Heart left ventricle (tissue), 16 donors: ENCODE data around the gene ATRAID. TPM values are rescaled to one million over a fixed set of nuclear protein-coding genes. Genes with fewer than 3 reads are reported as not detected.

ENCODE experiments used
- ATAC-seq, 4 donors: fragments of 200-7000 bp; cut with Tn5 transposase; one replicate each; pipeline ENCODE4 v1.9.1; 2020 to 2022; ENCODE audit warnings: moderate library complexity in 4 of 4, mild to moderate bottlenecking in 3 of 4, moderate number of reproducible peaks in 1 of 4
- DNase-seq, 5 donors: peaks; one replicate each; pipeline ENCODE4 v3.0.0-alpha.2; 2020
- H3K27ac ChIP-seq, 12 donors: fragments of 200-600 bp; sonication (generic) in 4 of 12; one replicate each; pipeline versions ENCODE4 v1.5.0 to v1.8.0; 2016 to 2022; ENCODE audit warnings: mild to moderate bottlenecking in 2 of 12
- H3K27me3 ChIP-seq, 9 donors: fragments of 200-600 bp; sonication (generic) in 2 of 9; one replicate each; pipeline versions ENCODE4 v1.5.1 to v1.8.0; 2016 to 2022; ENCODE audit warnings: mild to moderate bottlenecking in 3 of 9
- H3K36me3 ChIP-seq, 9 donors: fragments of 200-600 bp; sonication (generic) in 2 of 9; one replicate each; pipeline versions ENCODE4 v1.5.0 to v1.8.0; 2018 to 2022; ENCODE audit warnings: mild to moderate bottlenecking in 2 of 9
- H3K4me1 ChIP-seq, 12 donors: fragments of 200-600 bp; sonication (generic) in 4 of 12; one replicate each; pipeline versions ENCODE4 v1.5.0 to v1.8.0; 2016 to 2022; ENCODE audit warnings: mild to moderate bottlenecking in 3 of 12
- H3K4me3 ChIP-seq, 12 donors: fragments of 200-600 bp; sonication (generic) in 4 of 12; one replicate each; pipeline versions ENCODE4 v1.5.0 to v1.8.0; 2017 to 2022; ENCODE audit warnings: mild to moderate bottlenecking in 9 of 12, moderate library complexity in 4 of 12
- H3K9me3 ChIP-seq, 12 donors: fragments of 200-600 bp; sonication (generic) in 4 of 12; one replicate each; pipeline versions ENCODE4 v1.5.0 to v1.8.0; 2016 to 2022; ENCODE audit warnings: mild to moderate bottlenecking in 1 of 12
- POLR2A ChIP-seq, 2 donors: fragments of 450-650 bp; IDR thresholded peaks; one replicate each; pipeline ENCODE4 v1.6.1; 2017; ENCODE audit warnings: antibody characterized with exemption in 2 of 2, mild to moderate bottlenecking in 2 of 2, moderate library complexity in 2 of 2
- WGBS, 4 donors: extraction: QIAGEN DNeasy Blood & Tissue Kit in 2 of 4; methylation state at CpG; one replicate each; pipeline versions ENCODE4 v1.1.5 to v1.1.7; 2013 to 2018; 5-methylcytosine and 5-hydroxymethylcytosine counted together
- intact Hi-C, 10 donors: fragments of 100-400 bp; cut with DNase I; formaldehyde crosslinking; loops; one replicate each; pipeline versions ENCODE4 v1.11.1 to v1.14.2; 2022
- polyA plus RNA-seq, 2 donors: library from polyadenylated mRNA; stranded (reverse); fragments of 200-250 nt; gene quantifications; one replicate each; pipeline ENCODE4 v1.2.3, GENCODE V29; 2013
- total RNA-seq, 9 donors: library from RNA; depleted of rRNA in 2 of 9; stranded (reverse); fragments of >200 nt in 2 of 9; fragmentation: NEBNext Ultra II Directional in 3 of 9; extraction: Animal tissue kit (Norgen Biotek cat#: 25700) in 3 of 9; gene quantifications; one replicate each; pipeline versions ENCODE4 v1.1.0 to v1.2.4, GENCODE V29; 2016 to 2023
- TF ChIP-seq, protein P1 (sequence below), 12 donors: fragments of 200-600 bp; sonication (generic) in 4 of 12; IDR thresholded peaks; one replicate each; pipeline versions ENCODE4 v1.5.0 to v1.8.0; 2018 to 2022; ENCODE audit warnings: antibody characterized with exemption in 12 of 12, mild to moderate bottlenecking in 5 of 12
- donor health status: ischemic (EF 13 %, LVEDD 7.1; RV severe dilation, severe dysfunction).
- donor health status: healthy with polysubstance abuse.
- donor health status: DM: no; HTN: yes; CAD: no.
- donor health status: DM: no; HTN: no; CAD: no.
- donor health status: ischemic (EF 25% LVEDD 6.9; RV normal size, moderate dysfunction).
- donor health status: ischemic (EF 25% LVEDD 5.7; RV mildly dilated, moderate dysfunction).
- donor health status: healthy.
- donor health status: DM: yes; HTN: yes; CAD: no.
- donor health status: ischemic (EF 35%, LVEDD 5.7; RV mildly dilated, moderate dysfunction).
- donor health status: nonischemic (EF 11% LVEDD 7.7; RV severe dilation, severe dysfunction).
- donor health status: DM: yes; HTN: yes; CAD: no.
- donor health status: PGD.
- donor health status: ischemic (EF 29% LVEDD 5.4; RV normal size, mild dysfunction).
- donor health status: nonischemic (EF 23%, LVEDD 6.1; RV moderate dilation, normal function).

The ATRAID gene
- total and polyA plus RNA-seq, 11 donors, result 96.9 to 210 (median 144) TPM

DNA sequence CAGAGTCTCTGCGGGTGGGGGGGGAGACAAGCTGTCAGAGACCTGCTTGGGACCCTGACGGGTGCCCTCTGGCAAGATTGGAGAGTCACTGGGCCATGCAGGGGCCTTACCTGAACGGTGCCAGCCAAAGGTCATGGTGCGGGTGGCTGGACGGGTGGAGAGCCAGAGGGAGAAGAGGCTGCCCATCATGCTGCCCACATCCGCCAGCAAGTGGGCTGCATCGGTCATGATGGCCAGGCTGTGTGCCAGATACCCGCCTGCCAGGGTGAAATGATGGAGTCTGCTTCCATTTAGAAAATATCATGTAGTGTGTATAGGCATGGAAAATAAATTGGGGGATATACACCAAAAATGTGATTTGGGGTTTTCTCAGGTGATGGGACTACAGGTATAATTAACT is 46.2 kb downstream of the ATRAID start:
- no peaks in the 10 kb centered on the region for H3K9me3 ChIP-seq
- no peak overlapping the region for H3K4me3 ChIP-seq
- peaks cover 16 to 77% (median 25%) of the 10 kb centered on the region in 9 donors for H3K27me3 ChIP-seq
- H3K4me1 ChIP-seq, result peaks cover 0 to 18% (median 9%) of the 10 kb centered on the region in 12 donors
- TF ChIP-seq, protein P1, sequence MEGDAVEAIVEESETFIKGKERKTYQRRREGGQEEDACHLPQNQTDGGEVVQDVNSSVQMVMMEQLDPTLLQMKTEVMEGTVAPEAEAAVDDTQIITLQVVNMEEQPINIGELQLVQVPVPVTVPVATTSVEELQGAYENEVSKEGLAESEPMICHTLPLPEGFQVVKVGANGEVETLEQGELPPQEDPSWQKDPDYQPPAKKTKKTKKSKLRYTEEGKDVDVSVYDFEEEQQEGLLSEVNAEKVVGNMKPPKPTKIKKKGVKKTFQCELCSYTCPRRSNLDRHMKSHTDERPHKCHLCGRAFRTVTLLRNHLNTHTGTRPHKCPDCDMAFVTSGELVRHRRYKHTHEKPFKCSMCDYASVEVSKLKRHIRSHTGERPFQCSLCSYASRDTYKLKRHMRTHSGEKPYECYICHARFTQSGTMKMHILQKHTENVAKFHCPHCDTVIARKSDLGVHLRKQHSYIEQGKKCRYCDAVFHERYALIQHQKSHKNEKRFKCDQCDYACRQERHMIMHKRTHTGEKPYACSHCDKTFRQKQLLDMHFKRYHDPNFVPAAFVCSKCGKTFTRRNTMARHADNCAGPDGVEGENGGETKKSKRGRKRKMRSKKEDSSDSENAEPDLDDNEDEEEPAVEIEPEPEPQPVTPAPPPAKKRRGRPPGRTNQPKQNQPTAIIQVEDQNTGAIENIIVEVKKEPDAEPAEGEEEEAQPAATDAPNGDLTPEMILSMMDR (IDR thresholded peaks at IDR 0.05), result no peak
- TF ChIP-seq POLR2A (IDR thresholded peaks at IDR 0.05), result no peak
- DNase-seq, result no peak
- 88 to 93% (median 88%) methylated on average over 7 to 8 of the region's 8 CpGs for WGBS, 4 donors
- intact Hi-C loops, result no loop called here
- no peak for ATAC-seq
- H3K36me3 ChIP-seq, result no peaks in the 10 kb centered on the region
- H3K27ac ChIP-seq, result no peak overlapping the region

DNA sequence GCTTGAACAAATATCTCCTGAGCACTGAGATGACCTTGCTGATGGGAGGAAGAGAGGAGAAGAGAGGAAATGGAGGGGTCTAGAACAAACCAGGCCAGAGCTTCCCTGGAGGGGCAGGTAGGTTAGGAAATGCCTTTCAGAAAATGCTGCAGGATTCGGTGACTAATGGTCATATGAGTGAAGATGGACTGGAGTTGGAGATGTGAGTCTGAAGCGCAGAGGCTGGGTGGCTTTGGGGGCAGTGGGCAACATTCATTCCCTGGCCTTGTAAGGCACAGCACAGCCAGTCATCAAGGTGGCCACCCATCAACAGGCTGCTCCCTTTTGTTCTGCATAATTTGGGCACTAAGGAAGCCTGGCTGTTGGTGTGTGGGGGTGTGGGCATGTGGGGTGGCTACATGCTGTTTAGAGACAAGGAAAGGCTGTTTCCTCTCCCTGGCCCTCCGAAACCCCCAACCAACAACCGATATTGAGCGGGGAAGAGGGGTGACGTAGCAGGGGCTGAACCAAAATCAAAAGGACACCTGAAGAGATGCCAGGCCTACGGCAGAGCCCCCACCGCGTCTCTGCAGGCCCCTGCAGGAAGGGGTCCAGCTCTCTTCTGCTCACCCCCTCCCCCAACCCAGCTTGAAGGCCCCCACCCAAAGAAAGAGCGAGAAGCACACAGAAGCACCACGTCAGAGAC is 49.5 kb downstream of the ATRAID start:
- intact Hi-C loops, result loop anchor here in 2 of 10 donors (5.0 kb wide), 1 partner anchor 41 kb away; no protein-coding TSS in a partner anchor
- TF ChIP-seq POLR2A (IDR thresholded peaks at IDR 0.05), result no peak
- TF ChIP-seq, protein P1 (IDR thresholded peaks at IDR 0.05), result no peak
- 45 to 58% (median 50%) methylated on average over 11 of the region's 11 CpGs for WGBS, 4 donors
- H3K36me3 ChIP-seq, result no peaks in the 10 kb centered on the region
- H3K9me3 ChIP-seq, result no peaks in the 10 kb centered on the region
- H3K4me1 ChIP-seq, result peaks cover 0 to 43% (median 26%) of the 10 kb centered on the region in 12 donors
- DNase-seq, result no peak
- H3K4me3 ChIP-seq, result peak overlapping the region in 9 of 12 donors; percentile 33 to 81 (median 62)
- no peak overlapping the region for H3K27ac ChIP-seq
- peaks cover 21 to 92% (median 41%) of the 10 kb centered on the region in 9 donors for H3K27me3 ChIP-seq
- ATAC-seq, result no peak

DNA sequence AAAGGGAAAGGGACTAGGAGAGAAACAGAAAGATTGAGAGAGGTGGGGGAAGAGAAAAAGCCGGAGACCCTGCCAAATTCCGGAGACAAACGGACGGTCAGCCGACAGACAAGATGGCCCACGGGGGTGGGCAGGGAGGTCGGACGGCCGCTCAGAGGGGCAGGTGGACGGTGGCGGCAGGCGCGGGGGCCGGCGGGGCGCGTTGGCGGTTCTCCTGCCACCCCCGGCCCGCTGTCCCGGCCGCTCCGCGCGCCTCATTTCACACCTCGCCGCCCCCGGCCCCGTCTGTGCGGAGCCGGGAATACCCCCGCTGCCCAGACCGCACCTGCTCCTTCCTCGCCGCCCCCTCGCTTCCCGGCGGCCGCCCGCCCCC is 50.1 kb downstream of the ATRAID start:
- no peak for TF ChIP-seq POLR2A (IDR thresholded peaks at IDR 0.05)
- TF ChIP-seq, protein P1 (IDR thresholded peaks at IDR 0.05), result no peak
- H3K9me3 ChIP-seq, result no peaks in the 10 kb centered on the region
- H3K27me3 ChIP-seq, result peaks cover 21 to 90% (median 38%) of the 10 kb centered on the region in 9 donors
- H3K36me3 ChIP-seq, result no peaks in the 10 kb centered on the region
- no peak for ATAC-seq
- 1 to 10% (median 4%) methylated on average over 15 to 40 of the region's 40 CpGs for WGBS, 4 donors
- H3K27ac ChIP-seq, result peak overlapping the region in 2 of 12 donors; percentile 25 to 48
- H3K4me1 ChIP-seq, result peaks cover 0 to 43% (median 26%) of the 10 kb centered on the region in 12 donors
- intact Hi-C loops, result loop anchor here in 3 of 10 donors (2.0 to 5.0 kb wide), 2 partner anchors 19 to 40 kb away; no protein-coding TSS in a partner anchor
- DNase-seq, result no peak
- H3K4me3 ChIP-seq, result peak overlapping the region; percentile 33 to 81 (median 62)
